Activated naive CD4-positive, alpha-beta T cell treated with anti-CD3 and anti-CD28 coated beads for 36 hours (primary cell): ENCODE data around the gene TRIM40. TPM values are rescaled to one million over a fixed set of nuclear protein-coding genes. Genes with fewer than 3 reads are reported as not detected.
"Not testable (repeated sequence)": the region's sequence is repeated elsewhere in the genome, so short reads cannot be mapped to it uniquely, and the experiment has no call there.

Experiments
- CTCF ChIA-PET: fragments of 350-600 bp; sonication (Branson Sonifier 250); formaldehyde crosslinking; loops from one replicate; lab custom pipeline; 2021; ENCODE audit warnings: antibody characterized with exemption; lab: Charles Lee
- DNase-seq: peaks from one replicate; pipeline ENCODE4 v3.0.0-alpha.2; 2020
- H3K27ac Mint-ChIP-seq: one replicate; pipeline ENCODE4 v1.8.0; 2021; ENCODE audit warnings: mild to moderate bottlenecking, mixed read lengths
- H3K27me3 Mint-ChIP-seq: one replicate; pipeline ENCODE4 v1.8.0; 2021; ENCODE audit warnings: low read depth, mixed read lengths
- H3K36me3 Mint-ChIP-seq: one replicate; pipeline ENCODE4 v1.8.0; 2021; ENCODE audit warnings: low read depth, mixed read lengths
- H3K4me1 Mint-ChIP-seq: one replicate; pipeline ENCODE4 v1.8.0; 2021; ENCODE audit warnings: low read depth, mixed read lengths
- H3K4me3 Mint-ChIP-seq: one replicate; pipeline ENCODE4 v1.8.0; 2021; ENCODE audit warnings: mild to moderate bottlenecking, moderate library complexity, mixed read lengths
- H3K9me3 Mint-ChIP-seq: one replicate; pipeline ENCODE4 v1.8.0; 2021; ENCODE audit warnings: mixed read lengths
- intact Hi-C: fragments of 100-400 bp; cut with micrococcal nuclease; formaldehyde crosslinking; loops from one replicate; pipeline ENCODE4 v1.15.1; 2023
- total RNA-seq, 2 experiments: library from RNA; stranded (reverse); gene quantifications; one replicate each; pipeline ENCODE4 v1.2.3, GENCODE V29; 2021

The TRIM40 gene
- total RNA-seq, 2 experiments from 2014 or later = not detected

DNA sequence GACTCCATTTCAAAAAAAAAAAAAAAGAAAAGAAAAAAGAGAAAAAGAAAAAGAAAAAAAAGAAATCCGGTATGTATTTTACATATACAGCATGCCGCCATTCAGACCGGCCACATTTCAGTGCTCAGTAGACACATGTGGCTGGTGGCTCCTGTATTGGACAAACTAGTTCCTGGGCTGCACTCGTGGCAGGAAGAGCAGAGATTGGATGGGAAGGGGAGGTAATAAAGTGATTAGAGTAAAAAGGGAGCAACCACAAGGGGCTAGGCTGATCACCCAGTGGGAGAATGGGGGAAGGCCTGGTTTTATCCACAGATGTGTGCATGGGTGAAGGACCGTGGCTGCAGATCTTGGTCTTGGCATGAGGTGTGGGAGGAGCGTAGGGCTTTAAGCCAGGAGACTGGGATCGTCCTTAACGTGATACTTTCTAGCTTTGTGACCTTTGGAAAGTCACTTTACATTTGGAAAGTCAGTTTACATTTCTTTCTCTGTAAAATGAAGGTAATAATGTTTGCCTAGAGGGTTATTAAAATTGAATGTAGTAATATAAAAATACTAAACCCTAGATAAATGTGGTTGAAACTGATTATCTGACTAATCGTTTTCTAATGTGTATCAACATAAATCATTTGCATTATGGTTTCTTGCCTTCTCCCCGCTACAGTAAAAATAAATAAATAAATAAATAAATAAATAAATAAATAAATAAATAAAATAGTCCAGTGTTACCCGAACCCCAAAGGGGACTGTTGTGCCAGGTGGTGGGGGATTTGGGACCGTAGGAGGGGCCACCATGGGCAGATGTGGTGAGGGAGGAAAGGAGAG is 26.5 kb downstream of the TRIM40 start:
- DNase-seq = no peak
- no peaks in the 10 kb centered on the region for H3K36me3 Mint-ChIP-seq
- H3K27ac Mint-ChIP-seq = peak overlapping the region; percentile 9
- intact Hi-C loops = no loop called here
- H3K9me3 Mint-ChIP-seq = no peaks in the 10 kb centered on the region
- H3K27me3 Mint-ChIP-seq = peaks cover 14% of the 10 kb centered on the region
- CTCF ChIA-PET = no interaction called here
- H3K4me1 Mint-ChIP-seq = peaks cover 43% of the 10 kb centered on the region
- H3K4me3 Mint-ChIP-seq = peak overlapping the region; percentile 11

GRCh38 chr6:30163090-30163917 is 27.4 kb downstream of the TRIM40 start, which contains the start of gene TRIM15:
TRIM15 (plus strand) TSS chr6:30163546; CDS start chr6:30163685, 139 bp downstream.
- H3K4me3 Mint-ChIP-seq = peak within 1 kb of the TSS; percentile 11
- H3K27me3 Mint-ChIP-seq = peaks cover 20% of the 10 kb centered on the region
- H3K9me3 Mint-ChIP-seq = no peaks in the 10 kb centered on the region
- no peaks in the 10 kb centered on the region for H3K36me3 Mint-ChIP-seq
- peaks cover 47% of the 10 kb centered on the region for H3K4me1 Mint-ChIP-seq
- intact Hi-C loops = no loop called here
- H3K27ac Mint-ChIP-seq = peak within 1 kb of the TSS; percentile 9
- DNase-seq = peak; percentile 86
- CTCF ChIA-PET = interaction anchor here (0.6 to 0.7 kb wide), 2 partner anchors 41 to 305 kb away, joined by 3 to 4 read pairs; no protein-coding TSS in a partner anchor

DNA sequence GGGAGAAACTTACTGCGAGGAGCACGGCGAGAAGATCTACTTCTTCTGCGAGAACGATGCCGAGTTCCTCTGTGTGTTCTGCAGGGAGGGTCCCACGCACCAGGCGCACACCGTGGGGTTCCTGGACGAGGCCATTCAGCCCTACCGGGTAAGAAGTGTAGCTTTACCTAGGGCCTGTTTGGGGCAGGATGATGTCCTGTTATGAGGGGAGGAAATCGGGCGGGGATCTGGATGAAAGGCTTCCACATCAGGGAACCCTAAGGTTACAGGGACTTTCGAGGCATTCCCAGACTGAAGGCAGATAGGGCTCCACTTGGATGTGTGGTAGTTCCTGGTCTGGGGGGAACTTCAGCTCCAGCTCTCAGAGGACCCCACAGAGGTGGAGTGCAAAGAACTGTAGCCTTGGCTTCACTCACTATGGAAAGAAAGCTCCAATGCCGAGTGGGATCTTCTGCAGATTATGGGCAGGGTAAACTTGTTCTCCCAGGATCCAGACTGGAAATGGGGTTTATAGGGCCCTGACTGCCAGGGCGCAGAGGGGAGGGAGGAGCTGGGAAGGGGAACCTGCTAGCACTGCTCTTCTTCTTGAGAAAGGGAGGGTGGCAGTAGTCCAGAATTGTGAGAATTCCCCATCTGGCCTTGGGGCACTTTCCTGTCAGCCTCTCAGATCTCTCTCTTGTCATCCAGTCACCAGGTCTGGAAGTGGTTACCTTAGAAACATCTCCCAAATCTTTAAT is 28.1 kb downstream of the TRIM40 start:
- Mint-ChIP-seq H3K27me3 (peaks cover 22% of the 10 kb centered on the region), H3K4me3 (no peak overlapping the region), H3K36me3 (no peaks in the 10 kb centered on the region), H3K9me3 (no peaks in the 10 kb centered on the region), H3K4me1 (peaks cover 40% of the 10 kb centered on the region), H3K27ac (no peak overlapping the region)
- intact Hi-C loops = no loop called here
- CTCF ChIA-PET = interaction anchor here (0.6 to 5.1 kb wide), 3 partner anchors 33 to 304 kb away, joined by 3 to 30 read pairs (median 4); no protein-coding TSS in a partner anchor
- no peak for DNase-seq

DNA sequence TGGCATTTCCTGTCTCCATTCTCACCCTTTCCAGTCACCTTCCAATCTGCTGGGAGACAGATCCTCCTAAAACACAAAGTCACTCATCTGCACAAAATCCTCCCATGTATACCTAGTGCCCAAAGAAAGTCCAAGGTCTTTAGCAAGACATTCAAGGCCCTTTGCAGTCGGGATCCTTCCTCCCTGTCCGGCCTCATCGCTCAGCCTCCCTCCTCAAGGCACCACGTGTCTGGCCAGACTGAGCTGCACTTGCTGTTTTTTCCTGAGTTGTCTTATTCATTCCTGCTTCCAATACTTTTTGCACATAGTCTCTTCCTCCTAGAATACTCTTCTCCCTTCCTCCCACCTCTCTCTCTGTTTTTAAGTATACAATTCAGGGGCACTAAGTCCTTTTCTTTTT is 28.8 kb downstream of the TRIM40 start:
- peak overlapping the region; percentile 33 for H3K27ac Mint-ChIP-seq
- H3K9me3 Mint-ChIP-seq = no peaks in the 10 kb centered on the region
- H3K4me3 Mint-ChIP-seq = no peak overlapping the region
- H3K4me1 Mint-ChIP-seq = peaks cover 36% of the 10 kb centered on the region
- CTCF ChIA-PET = interaction anchor here (5.1 kb wide), 1 partner anchor 34 kb away, joined by 30 read pairs; no protein-coding TSS in a partner anchor
- DNase-seq = no peak
- no peaks in the 10 kb centered on the region for H3K36me3 Mint-ChIP-seq
- peaks cover 19% of the 10 kb centered on the region for H3K27me3 Mint-ChIP-seq
- intact Hi-C loops = no loop called here

GRCh38 chr6:30165238-30165637 is 29.3 kb downstream of the TRIM40 start:
- peaks cover 21% of the 10 kb centered on the region for H3K27me3 Mint-ChIP-seq
- H3K4me1 Mint-ChIP-seq = peaks cover 36% of the 10 kb centered on the region
- DNase-seq, H3K27ac Mint-ChIP-seq, H3K9me3 Mint-ChIP-seq, H3K4me3 Mint-ChIP-seq, intact Hi-C loops, H3K36me3 Mint-ChIP-seq: not testable (repeated sequence)
- CTCF ChIA-PET = interaction anchor here (5.1 kb wide), 1 partner anchor 34 kb away, joined by 30 read pairs; no protein-coding TSS in a partner anchor

GRCh38 chr6:30167101-30167500 is 31.2 kb downstream of the TRIM40 start:
- H3K4me3 Mint-ChIP-seq = no peak overlapping the region
- H3K36me3 Mint-ChIP-seq = no peaks in the 10 kb centered on the region
- CTCF ChIA-PET = interaction anchor here (0.7 to 5.1 kb wide), 5 partner anchors 36 to 534 kb away, joined by 3 to 30 read pairs (median 6); no protein-coding TSS in a partner anchor
- H3K4me1 Mint-ChIP-seq = peaks cover 39% of the 10 kb centered on the region
- peak; percentile 79 for DNase-seq
- H3K27me3 Mint-ChIP-seq = peaks cover 35% of the 10 kb centered on the region
- H3K27ac Mint-ChIP-seq = peak overlapping the region; percentile 54
- no peaks in the 10 kb centered on the region for H3K9me3 Mint-ChIP-seq
- intact Hi-C loops = no loop called here

- CTCF ChIA-PET = interaction anchor here (1.3 to 5.1 kb wide), 4 partner anchors 38 to 67 kb away, joined by 6 to 30 read pairs (median 12); no protein-coding TSS in a partner anchor
Observed at GRCh38 chr6:30168741-30169140, 32.8 kb downstream of the TRIM40 start.

GRCh38 chr6:30169658-30170614 is 34.0 kb downstream of the TRIM40 start:
- no peak overlapping the region for H3K27ac Mint-ChIP-seq
- DNase-seq = peak; percentile 26
- H3K4me3 Mint-ChIP-seq = no peak overlapping the region
- no peaks in the 10 kb centered on the region for H3K36me3 Mint-ChIP-seq
- CTCF ChIA-PET = interaction anchor here (0.6 to 2.2 kb wide), 6 partner anchors 34 to 109 kb away, joined by 3 to 12 read pairs (median 6); partner anchors contain the start of genes POLR1H and TRIM40
- intact Hi-C loops = loop anchor here (1.0 to 10.0 kb wide), 4 partner anchors 39 to 322 kb away; no protein-coding TSS in a partner anchor
- peaks cover 43% of the 10 kb centered on the region for H3K27me3 Mint-ChIP-seq
- H3K4me1 Mint-ChIP-seq = peaks cover 21% of the 10 kb centered on the region
- no peaks in the 10 kb centered on the region for H3K9me3 Mint-ChIP-seq

More at GRCh38 chr6:30168741-30169140, 32.8 kb downstream of the TRIM40 start:
- Mint-ChIP-seq H3K27me3 (peaks cover 42% of the 10 kb centered on the region), H3K4me1 (peaks cover 26% of the 10 kb centered on the region), H3K9me3 (no peaks in the 10 kb centered on the region), H3K27ac (no peak overlapping the region), H3K36me3 (no peaks in the 10 kb centered on the region), H3K4me3 (no peak overlapping the region)
- DNase-seq = no peak
- intact Hi-C loops = loop anchor here (1.0 kb wide), 1 partner anchor 320 kb away; no protein-coding TSS in a partner anchor

DNA sequence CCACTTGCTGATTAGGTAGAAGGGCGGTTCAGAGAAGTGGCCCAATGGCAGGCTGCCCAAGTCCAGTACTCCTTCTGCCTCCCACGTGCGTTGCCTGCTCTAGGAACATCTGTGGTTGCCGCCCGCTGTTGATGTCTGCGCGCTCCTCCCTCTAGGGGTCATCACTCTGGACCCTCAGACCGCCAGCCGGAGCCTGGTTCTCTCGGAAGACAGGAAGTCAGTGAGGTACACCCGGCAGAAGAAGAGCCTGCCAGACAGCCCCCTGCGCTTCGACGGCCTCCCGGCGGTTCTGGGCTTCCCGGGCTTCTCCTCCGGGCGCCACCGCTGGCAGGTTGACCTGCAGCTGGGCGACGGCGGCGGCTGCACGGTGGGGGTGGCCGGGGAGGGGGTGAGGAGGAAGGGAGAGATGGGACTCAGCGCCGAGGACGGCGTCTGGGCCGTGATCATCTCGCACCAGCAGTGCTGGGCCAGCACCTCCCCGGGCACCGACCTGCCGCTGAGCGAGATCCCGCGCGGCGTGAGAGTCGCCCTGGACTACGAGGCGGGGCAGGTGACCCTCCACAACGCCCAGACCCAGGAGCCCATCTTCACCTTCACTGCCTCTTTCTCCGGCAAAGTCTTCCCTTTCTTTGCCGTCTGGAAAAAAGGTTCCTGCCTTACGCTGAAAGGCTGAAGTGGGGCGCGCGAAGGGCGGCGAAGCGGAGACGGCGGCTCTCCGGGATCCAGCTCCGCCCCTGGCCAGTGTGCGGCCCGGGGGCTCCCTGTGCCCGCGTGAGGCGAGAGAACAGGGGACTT is 35.9 kb downstream of the TRIM40 start:
- no peak for DNase-seq
- CTCF ChIA-PET = interaction anchor here (0.6 to 2.2 kb wide), 5 partner anchors 40 to 111 kb away, joined by 4 to 12 read pairs (median 8); partner anchors contain the start of gene POLR1H
- no peaks in the 10 kb centered on the region for H3K9me3 Mint-ChIP-seq
- peaks cover 48% of the 10 kb centered on the region for H3K27me3 Mint-ChIP-seq
- no peaks in the 10 kb centered on the region for H3K36me3 Mint-ChIP-seq
- H3K4me1 Mint-ChIP-seq = peaks cover 17% of the 10 kb centered on the region
- peak overlapping the region; percentile 40 for H3K4me3 Mint-ChIP-seq
- no peak overlapping the region for H3K27ac Mint-ChIP-seq
- intact Hi-C loops = loop anchor here (10.0 kb wide), 1 partner anchor 157 kb away; no protein-coding TSS in a partner anchor

GRCh38 chr6:30172681-30173080 is 36.7 kb downstream of the TRIM40 start:
- H3K4me1 Mint-ChIP-seq = peaks cover 9% of the 10 kb centered on the region
- H3K4me3 Mint-ChIP-seq = no peak overlapping the region
- CTCF ChIA-PET = no interaction called here
- H3K36me3 Mint-ChIP-seq = no peaks in the 10 kb centered on the region
- no peak overlapping the region for H3K27ac Mint-ChIP-seq
- peaks cover 50% of the 10 kb centered on the region for H3K27me3 Mint-ChIP-seq
- no peaks in the 10 kb centered on the region for H3K9me3 Mint-ChIP-seq
- intact Hi-C loops = loop anchor here (10.0 kb wide), 1 partner anchor 158 kb away; no protein-coding TSS in a partner anchor
- DNase-seq = no peak
